Neuron (in vitro differentiated cells): Measurements from ENCODE around the gene ITPR2.
A peak's percentile ranks its signal among the peaks of the same experiment; 100 is the strongest.
"Not testable (repeated sequence)": the region's sequence is repeated elsewhere in the genome, so short reads cannot be mapped to it uniquely, and the experiment has no call there.

Source experiments
- H2AFZ ChIP-seq: one replicate; pipeline ENCODE4 v1.6.1; 2013; ENCODE audit warnings: low read depth, mild to moderate bottlenecking, inconsistent platforms, low read length, moderate library complexity
- H3K27me3 ChIP-seq: one replicate; pipeline ENCODE4 v1.6.1; 2013; ENCODE audit warnings: low read length; ENCODE audit not compliant: insufficient read depth
- H3K36me3 ChIP-seq: one replicate; pipeline ENCODE4 v1.6.1; 2013; ENCODE audit warnings: low read length; ENCODE audit not compliant: insufficient read depth
- H3K4me1 ChIP-seq: one replicate; pipeline ENCODE4 v1.6.1; 2013; ENCODE audit warnings: low read length; ENCODE audit not compliant: insufficient read depth
- H3K4me3 ChIP-seq: 2 replicates; pipeline ENCODE4 v1.5.1; 2013; ENCODE audit warnings: mild to moderate bottlenecking, low read length, moderate library complexity
- H3K9me3 ChIP-seq: one replicate; pipeline ENCODE4 v1.6.1; 2013; ENCODE audit warnings: low read length

ITPR2 gene

DNA sequence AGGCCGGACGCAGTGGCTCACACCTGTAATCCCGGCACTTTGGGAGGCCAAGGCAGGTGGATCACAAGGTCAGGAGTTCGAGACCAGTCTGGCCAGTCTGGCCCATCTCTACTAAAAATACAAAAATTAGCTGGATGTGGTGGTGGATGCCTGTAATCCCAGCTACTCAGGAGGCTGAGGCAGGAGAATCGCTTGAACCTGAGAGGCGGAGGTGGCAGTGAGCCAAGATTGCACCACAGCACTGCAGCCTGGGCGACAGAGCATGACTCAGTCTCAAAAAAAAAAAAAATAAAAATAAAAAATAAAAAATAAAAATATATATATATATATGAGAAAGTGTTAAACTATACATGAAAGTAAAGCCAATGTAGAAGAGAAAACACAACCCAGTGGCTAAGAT, 228.2 kb downstream of the ITPR2 start:
- H3K9me3 ChIP-seq: not testable (repeated sequence)

DNA sequence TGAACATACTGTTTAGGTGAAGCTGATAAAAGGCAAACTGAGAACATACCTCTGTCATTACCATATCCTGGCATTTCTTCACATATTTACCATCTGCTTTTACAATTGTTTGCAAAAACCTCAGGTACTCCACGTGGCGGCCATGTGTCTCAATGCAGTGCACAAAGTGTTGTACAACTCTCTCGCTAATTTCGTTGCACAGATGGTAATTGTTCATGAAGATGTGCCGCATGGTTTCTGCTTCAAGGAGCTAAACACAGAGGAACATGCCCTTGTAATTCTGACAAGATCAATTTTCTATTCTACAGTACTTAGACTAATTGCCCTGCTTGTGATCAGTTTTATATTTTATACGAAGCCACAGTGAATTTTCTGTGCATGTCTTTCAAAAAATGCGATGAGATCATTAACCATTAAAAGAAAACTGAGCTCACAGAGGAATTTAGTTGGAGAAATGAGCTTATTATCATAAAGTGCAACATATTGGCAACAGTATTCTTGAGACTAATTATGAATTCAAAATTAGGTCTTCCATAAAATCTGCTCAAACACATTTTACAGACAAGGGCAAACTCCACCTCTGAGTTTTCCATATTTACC, 233.8 kb downstream of the ITPR2 start:
- no peaks in the 10 kb centered on the region for H3K36me3 ChIP-seq
- H3K4me1 ChIP-seq: peaks cover 3% of the 10 kb centered on the region
- no peaks in the 10 kb centered on the region for H3K27me3 ChIP-seq
- no peaks in the 10 kb centered on the region for H3K9me3 ChIP-seq
- peak overlapping the region; percentile 20 for H2AFZ ChIP-seq
- H3K4me3 ChIP-seq: no peak overlapping the region

More for the DNA sequence above, 228.2 kb downstream of the ITPR2 start:
- not testable (repeated sequence) for H2AFZ ChIP-seq, H3K36me3 ChIP-seq, H3K4me3 ChIP-seq, H3K27me3 ChIP-seq, H3K4me1 ChIP-seq

DNA sequence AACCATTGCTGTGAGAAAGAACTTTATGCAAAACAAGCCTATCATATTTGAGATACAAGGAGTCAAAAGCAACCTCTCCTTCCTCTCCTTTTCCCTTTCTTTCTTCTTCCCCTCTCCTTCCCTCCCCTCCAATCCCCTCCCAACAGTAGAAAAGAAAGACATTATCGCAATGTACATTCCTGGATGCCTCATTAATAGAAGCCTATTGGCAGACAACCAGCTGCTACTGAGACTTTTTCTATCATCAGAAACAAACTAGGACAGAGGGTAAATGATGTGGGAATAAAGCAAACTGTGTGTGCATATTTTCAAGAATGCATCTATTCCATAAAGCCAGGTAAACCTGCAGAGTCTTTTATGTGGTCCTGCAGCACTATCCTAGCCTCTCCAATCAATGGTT, 237.2 kb downstream of the ITPR2 start:
- no peaks in the 10 kb centered on the region for H3K9me3 ChIP-seq
- H3K4me1 ChIP-seq: peaks cover 3% of the 10 kb centered on the region
- no peaks in the 10 kb centered on the region for H3K36me3 ChIP-seq
- H3K27me3 ChIP-seq: no peaks in the 10 kb centered on the region
- H3K4me3 ChIP-seq: no peak overlapping the region
- no peak overlapping the region for H2AFZ ChIP-seq

DNA sequence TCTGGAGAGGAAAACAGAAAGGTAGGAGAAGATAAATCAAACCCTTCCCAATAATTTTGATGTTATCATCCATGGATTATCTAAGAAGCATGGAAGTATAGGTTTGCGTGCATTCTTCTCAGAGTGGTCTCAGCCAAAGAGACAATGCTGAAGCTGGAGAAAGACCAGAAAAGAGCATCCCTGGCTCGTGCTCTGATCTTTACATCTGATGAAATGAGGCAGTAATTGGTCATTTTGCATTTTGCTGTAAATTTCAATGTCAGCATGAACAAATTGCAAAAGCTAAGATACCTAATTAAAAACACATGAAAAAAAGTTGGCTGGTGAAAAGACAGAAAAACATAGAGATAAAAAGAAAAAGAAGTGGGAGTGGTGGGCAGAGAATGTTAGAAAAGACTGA, 252.4 kb downstream of the ITPR2 start:
- Histone ChIP-seq H3K4me1 (no peaks in the 10 kb centered on the region), H2AFZ (no peak overlapping the region), H3K27me3 (no peaks in the 10 kb centered on the region), H3K36me3 (no peaks in the 10 kb centered on the region), H3K9me3 (no peaks in the 10 kb centered on the region), H3K4me3 (no peak overlapping the region)

DNA sequence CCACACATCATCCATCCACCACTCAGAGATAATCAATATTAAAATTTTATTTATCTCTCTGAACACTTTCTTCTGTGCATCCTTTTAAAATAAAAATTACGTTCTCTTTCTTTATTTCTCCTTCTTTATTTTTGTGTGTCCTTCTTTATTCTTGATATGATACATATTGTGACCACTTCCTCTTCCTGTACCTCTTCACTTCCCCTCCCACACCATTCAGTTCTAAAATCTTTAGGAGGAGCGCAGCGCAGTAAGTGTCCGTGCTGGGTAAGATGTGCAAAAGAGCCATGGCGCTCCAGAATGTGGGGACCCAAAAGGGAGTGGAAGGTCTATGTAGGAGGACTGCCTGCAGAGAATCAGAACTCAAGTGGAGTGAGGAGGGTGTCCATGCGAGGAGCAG, 256.7 kb downstream of the ITPR2 start:
- Histone ChIP-seq H2AFZ (no peak overlapping the region), H3K4me3 (no peak overlapping the region), H3K4me1 (no peaks in the 10 kb centered on the region), H3K27me3 (no peaks in the 10 kb centered on the region), H3K36me3 (no peaks in the 10 kb centered on the region), H3K9me3 (no peaks in the 10 kb centered on the region)

DNA sequence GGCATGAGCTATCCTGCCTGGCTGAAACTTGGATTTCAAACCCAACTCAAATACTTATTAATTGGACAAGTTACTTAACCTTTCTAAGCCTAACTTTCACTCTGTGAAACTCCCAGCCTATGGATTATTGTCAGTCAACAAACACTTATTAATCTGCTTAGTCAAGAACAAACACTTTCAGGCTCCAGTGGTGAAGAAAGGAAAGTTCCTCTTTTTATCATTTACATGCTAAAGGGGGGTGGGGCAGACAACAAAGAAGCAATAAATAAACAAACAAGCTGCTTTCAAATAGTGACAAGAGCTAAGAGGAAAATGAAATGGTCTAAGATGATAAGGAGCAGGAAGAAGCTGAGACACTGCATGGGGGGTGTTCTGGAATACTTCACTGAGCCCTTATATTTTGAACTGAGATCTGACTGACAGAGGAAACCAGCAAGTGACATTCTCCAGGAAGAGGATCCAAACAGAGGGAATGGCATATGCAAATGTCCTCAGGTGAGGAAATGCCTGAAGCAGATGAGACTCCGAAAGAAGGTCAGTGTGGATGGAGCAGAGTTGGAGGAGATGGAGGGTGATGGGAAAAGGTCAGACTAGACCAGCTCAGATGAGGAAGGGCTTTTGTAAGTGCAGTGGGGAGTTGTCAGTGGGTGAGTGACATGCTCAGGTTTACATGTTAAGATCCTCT, 259.6 kb downstream of the ITPR2 start:
- Histone ChIP-seq H2AFZ (no peak overlapping the region), H3K4me1 (no peaks in the 10 kb centered on the region), H3K4me3 (no peak overlapping the region), H3K9me3 (no peaks in the 10 kb centered on the region), H3K36me3 (no peaks in the 10 kb centered on the region), H3K27me3 (no peaks in the 10 kb centered on the region)

DNA sequence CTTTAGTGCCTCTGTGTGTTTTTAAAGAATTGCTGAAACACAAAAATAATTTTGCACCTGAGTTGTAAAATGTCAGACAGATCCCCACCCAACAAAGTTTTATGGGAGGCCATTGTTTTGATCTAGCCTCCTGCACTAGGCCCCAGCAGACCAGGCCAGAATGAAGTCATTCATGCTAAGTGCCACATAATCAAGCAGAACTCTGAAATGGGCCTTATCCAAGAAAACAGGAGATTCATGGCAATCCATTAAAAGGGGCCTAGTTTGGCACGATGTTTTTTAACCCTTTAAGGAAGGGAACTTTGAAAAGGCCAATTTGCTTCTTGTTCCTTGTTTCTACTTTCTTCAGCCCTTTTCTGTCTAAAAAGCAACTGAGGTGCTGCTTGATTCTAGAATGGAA, 260.9 kb downstream of the ITPR2 start:
- Histone ChIP-seq H2AFZ (no peak overlapping the region), H3K9me3 (no peaks in the 10 kb centered on the region), H3K4me1 (no peaks in the 10 kb centered on the region), H3K27me3 (no peaks in the 10 kb centered on the region), H3K36me3 (no peaks in the 10 kb centered on the region), H3K4me3 (no peak overlapping the region)

DNA sequence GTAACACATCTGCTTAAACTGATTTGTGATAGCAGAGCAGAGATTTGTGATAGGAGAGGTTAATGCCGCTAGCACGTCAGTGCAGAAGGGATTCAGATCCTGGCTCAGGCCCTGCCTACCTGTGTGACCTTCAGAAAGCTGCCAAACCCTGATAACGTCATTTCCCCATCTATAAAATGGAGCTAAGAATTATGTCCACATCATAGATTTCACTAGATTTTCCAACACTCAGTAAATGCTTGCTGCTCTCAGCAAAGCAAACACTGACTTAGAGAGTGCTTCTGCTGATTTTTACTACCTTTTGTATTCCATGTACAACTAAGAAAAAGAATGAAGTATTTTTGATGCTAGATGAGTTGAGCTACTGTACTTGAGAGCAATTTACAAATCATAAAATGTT, 261.4 kb downstream of the ITPR2 start:
- Histone ChIP-seq H3K4me1 (no peaks in the 10 kb centered on the region), H3K9me3 (no peaks in the 10 kb centered on the region), H3K27me3 (no peaks in the 10 kb centered on the region), H3K36me3 (no peaks in the 10 kb centered on the region), H2AFZ (no peak overlapping the region), H3K4me3 (no peak overlapping the region)

DNA sequence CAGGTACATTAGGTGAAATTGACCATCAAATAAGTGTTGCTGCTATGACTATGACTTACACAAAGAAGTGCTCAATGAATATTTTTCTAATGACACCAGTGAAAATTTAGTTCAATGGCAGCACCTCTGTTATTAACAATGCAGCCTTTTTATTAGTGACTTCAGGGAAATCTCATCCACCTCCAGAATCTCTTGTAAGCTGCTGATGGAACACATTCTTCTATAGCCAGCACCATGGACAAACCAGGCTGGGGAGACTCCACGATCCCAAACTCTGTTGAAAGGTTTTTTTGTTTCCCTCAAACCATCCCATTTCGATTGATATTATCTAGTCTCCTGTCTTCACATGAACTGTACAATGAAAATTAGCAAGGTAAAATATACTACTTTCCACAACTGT, 265.9 kb downstream of the ITPR2 start:
- H3K9me3 ChIP-seq: no peaks in the 10 kb centered on the region
- no peaks in the 10 kb centered on the region for H3K36me3 ChIP-seq
- no peak overlapping the region for H2AFZ ChIP-seq
- H3K4me3 ChIP-seq: no peak overlapping the region
- no peaks in the 10 kb centered on the region for H3K4me1 ChIP-seq
- no peaks in the 10 kb centered on the region for H3K27me3 ChIP-seq

DNA sequence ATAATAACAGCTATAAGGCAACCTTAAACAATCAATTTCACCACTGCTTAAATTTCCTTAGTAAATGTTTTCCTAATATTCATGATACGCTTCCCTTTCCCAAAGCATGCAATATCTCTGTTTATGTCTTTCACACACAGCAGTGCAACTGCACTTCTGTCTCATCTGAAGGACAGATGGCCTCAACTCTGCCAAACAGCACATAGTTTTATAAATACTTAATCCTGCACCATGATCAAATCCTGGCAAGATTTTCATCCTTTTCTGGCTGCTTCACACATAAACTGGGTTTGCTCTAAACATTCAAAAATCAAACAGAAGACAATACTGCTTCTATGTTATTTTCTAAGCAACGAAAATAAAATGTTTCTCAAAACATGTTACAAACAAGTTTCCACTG, 266.3 kb downstream of the ITPR2 start:
- no peak overlapping the region for H2AFZ ChIP-seq
- no peaks in the 10 kb centered on the region for H3K4me1 ChIP-seq
- H3K9me3 ChIP-seq: no peaks in the 10 kb centered on the region
- no peak overlapping the region for H3K4me3 ChIP-seq
- no peaks in the 10 kb centered on the region for H3K36me3 ChIP-seq
- no peaks in the 10 kb centered on the region for H3K27me3 ChIP-seq

DNA sequence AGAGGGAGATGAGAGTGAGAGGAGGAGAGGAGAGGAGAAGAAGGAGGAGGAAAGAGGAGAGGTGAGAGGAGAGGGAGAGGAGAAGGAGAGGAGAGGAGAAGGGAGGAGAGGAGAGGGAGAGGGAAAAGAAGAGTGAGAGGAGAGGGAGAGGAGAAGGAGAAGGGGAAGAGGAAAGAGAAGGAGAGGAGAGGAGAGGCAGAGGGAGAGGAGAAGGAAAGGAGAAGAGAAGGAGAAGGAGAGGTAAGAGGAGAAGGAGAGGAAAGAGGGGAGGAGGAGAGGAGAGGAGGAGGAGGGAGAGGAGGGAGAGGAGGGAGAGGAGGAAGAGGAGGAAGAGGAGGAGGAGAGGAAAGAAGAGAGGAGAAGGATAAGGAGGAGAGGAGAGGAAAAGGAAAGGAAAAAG, 266.8 kb downstream of the ITPR2 start:
- Histone ChIP-seq H3K9me3 (no peaks in the 10 kb centered on the region), H2AFZ (no peak overlapping the region), H3K4me3 (no peak overlapping the region), H3K36me3 (no peaks in the 10 kb centered on the region), H3K4me1 (no peaks in the 10 kb centered on the region), H3K27me3 (no peaks in the 10 kb centered on the region)

DNA sequence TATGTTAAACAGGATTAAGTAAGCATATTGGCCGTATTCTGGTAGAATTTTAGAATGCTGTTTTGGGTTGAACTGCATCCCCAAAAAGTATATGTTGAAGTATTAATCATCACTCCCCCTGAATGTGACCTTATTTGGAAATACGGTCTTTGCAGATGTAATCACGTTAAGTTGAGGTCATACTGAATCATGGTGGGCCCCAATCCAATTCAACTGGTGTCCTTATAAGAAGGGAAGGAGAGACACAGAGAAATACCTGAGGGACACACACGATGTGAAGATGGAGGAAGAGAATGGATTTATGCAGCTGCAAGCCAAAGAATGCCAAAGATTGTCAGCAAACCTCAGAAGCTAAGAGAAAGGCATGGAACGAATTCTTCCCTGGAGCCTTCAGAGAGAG, 268.6 kb downstream of the ITPR2 start:
- Histone ChIP-seq H2AFZ (no peak overlapping the region), H3K4me1 (no peaks in the 10 kb centered on the region)

DNA sequence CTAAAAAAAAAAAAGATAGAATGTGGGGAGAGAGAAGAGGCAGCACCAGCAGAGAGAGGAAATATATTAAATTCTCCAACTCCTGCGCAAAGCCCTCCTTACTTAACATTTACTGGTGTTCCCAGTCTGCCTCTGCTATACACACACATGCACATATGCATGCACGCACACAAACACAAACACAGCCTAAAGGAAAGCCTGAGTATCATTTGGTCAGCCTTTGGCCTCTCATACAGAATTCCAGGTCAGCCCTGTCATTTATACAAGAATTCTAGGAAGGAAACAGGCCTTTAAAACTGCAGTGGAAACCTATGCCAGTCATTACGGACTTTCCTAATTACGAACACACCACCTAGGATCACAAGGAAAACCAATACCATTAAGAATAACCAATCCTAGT, 269.4 kb downstream of the ITPR2 start:
- Histone ChIP-seq H3K4me1 (no peaks in the 10 kb centered on the region), H3K36me3 (no peaks in the 10 kb centered on the region), H2AFZ (no peak overlapping the region), H3K27me3 (no peaks in the 10 kb centered on the region), H3K9me3 (no peaks in the 10 kb centered on the region), H3K4me3 (no peak overlapping the region)

More for the DNA sequence above, 268.6 kb downstream of the ITPR2 start:
- Histone ChIP-seq H3K27me3 (no peaks in the 10 kb centered on the region), H3K9me3 (no peaks in the 10 kb centered on the region), H3K36me3 (no peaks in the 10 kb centered on the region), H3K4me3 (no peak overlapping the region)

DNA sequence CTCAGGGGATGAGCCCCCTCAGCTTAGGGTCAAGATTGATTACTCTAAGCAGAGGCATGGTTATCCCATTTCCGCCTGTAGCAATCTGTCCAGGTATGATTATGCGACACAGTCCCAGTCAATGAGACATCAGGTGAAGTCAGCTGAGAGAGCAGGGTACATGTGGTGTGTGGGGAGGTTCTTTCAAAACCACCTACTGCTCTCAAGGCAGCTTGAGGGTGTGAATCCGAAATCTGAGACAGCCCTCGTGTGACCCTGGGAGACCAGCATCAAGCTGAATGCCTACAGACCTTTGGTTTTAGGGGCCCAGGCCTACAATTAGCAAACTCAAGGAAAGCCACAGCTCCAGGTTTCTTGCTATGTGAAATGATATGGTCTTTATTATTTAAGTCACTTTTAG, 275.7 kb downstream of the ITPR2 start:
- Histone ChIP-seq H3K9me3 (no peaks in the 10 kb centered on the region), H2AFZ (no peak overlapping the region), H3K4me3 (no peak overlapping the region), H3K4me1 (no peaks in the 10 kb centered on the region), H3K36me3 (no peaks in the 10 kb centered on the region), H3K27me3 (no peaks in the 10 kb centered on the region)
